HCT116 (cell line): ENCODE measurements around the gene CAMK1D. TPM values are rescaled to one million over a fixed set of nuclear protein-coding genes. Genes with fewer than 3 reads are reported as not detected.

Experiments used
- ATAC-seq: fragments of 200-7000 bp; cut with Tn5 transposase; 2 replicates; pipeline ENCODE4 v1.9.1; 2020; ENCODE audit warnings: mild to moderate bottlenecking, moderate library complexity
- BruUV-seq: library from RNA; stranded (reverse); fragments of 400-500 nt; replicated peaks from 2 replicates; lab custom pipeline; 2021; lab: Mats Ljungman, UMichigan
- CTCF ChIA-PET: fragments of 300-600 bp; sonication (Branson Sonifier 250); formaldehyde crosslinking; loops from one replicate; lab custom pipeline; 2021; ENCODE audit warnings: antibody characterized with exemption; lab: Charles Lee
- POLR2A ChIA-PET: fragments of 300-600, 350-600 bp; sonication (Branson Sonifier 250); formaldehyde crosslinking; loops from one replicate; lab custom pipeline; 2021; ENCODE audit warnings: antibody characterized with exemption; lab: Charles Lee
- RAD21 ChIA-PET, 2 experiments: fragments of 300-600 bp; sonication (Branson Sonifier 250); formaldehyde crosslinking; loops; one replicate each; lab custom pipeline; 2023; ENCODE audit warnings: low total read pairs in 2 of 2; ENCODE audit not compliant: uncharacterized antibody in 2 of 2, unreplicated experiment in 2 of 2, low non-redundant PET in 1 of 2; lab: Charles Lee
- DNase-seq: peaks from one replicate; pipeline ENCODE4 v3.0.0-alpha.2; 2010; ENCODE audit warnings: low read depth, low spot score
- H2AFZ ChIP-seq: fragments of 200-600 bp; shearing (Covaris generic), sonication (generic); 2 replicates; pipeline ENCODE4 v1.6.1; 2017; ENCODE audit warnings: low read depth, mixed run types, mixed read lengths, antibody characterized with exemption, low read length; ENCODE audit not compliant: poor library complexity, severe bottlenecking
- H3K27ac ChIP-seq: 2 replicates; pipeline ENCODE4 v1.5.1; 2012; ENCODE audit warnings: low read depth, low read length
- H3K27me3 ChIP-seq: fragments of 200-600 bp; sonication (generic); 2 replicates; pipeline ENCODE4 v1.6.1; 2016; ENCODE audit warnings: mixed run types, low read length, mixed read lengths; ENCODE audit not compliant: insufficient read depth
- H3K36me3 ChIP-seq, 2 experiments: fragments of 200-500 bp in 1 of 2; fragments of 200-600 bp in 1 of 2; sonication (Bioruptor generic) in 1 of 2; sonication (generic) in 1 of 2; 2 replicates each; pipeline versions ENCODE4 v1.5.1 to v1.6.1; 2014 to 2016; ENCODE audit warnings: low read length in 2 of 2, inconsistent platforms in 1 of 2, mixed read lengths in 1 of 2, mixed run types in 1 of 2; ENCODE audit not compliant: insufficient read depth in 2 of 2, control insufficient read depth in 1 of 2
- H3K4me1 ChIP-seq, 2 experiments: fragments of 200-600 bp in 1 of 2; sonication (generic) in 1 of 2; 2 replicates each; pipeline versions ENCODE4 v1.5.1 to v1.6.1; 2012 to 2017; ENCODE audit warnings: low read length in 2 of 2, inconsistent platforms in 1 of 2, mild to moderate bottlenecking in 1 of 2, mixed read lengths in 1 of 2, mixed run types in 1 of 2, moderate library complexity in 1 of 2; ENCODE audit not compliant: insufficient read depth in 2 of 2, control insufficient read depth in 1 of 2
- H3K4me2 ChIP-seq: fragments of 200-600 bp; sonication (generic); 2 replicates; pipeline ENCODE4 v1.6.1; 2017; ENCODE audit warnings: mixed run types, low read length, mixed read lengths
- H3K4me3 ChIP-seq, 2 experiments: fragments of 200-600 bp in 1 of 2; sonication (generic) in 1 of 2; replicated peaks in 1 of 2; 2 replicates each; pipeline ENCODE4 v1.5.1; 2011 to 2016; ENCODE audit warnings: low read length in 2 of 2, control low read depth in 1 of 2, low read depth in 1 of 2, mild to moderate bottlenecking in 1 of 2, mixed read lengths in 1 of 2, mixed run types in 1 of 2
- H3K79me2 ChIP-seq: fragments of 200-600 bp; sonication (generic); 2 replicates; pipeline ENCODE4 v1.6.1; 2017; ENCODE audit warnings: mild to moderate bottlenecking, mixed run types, low read length, moderate library complexity, mixed read lengths; ENCODE audit not compliant: insufficient read depth
- H3K9ac ChIP-seq: fragments of 200-600 bp; sonication (generic); 2 replicates; pipeline ENCODE4 v1.6.1; 2016; ENCODE audit warnings: low read length, mixed read lengths
- H3K9me2 ChIP-seq: fragments of 200-600 bp; sonication (generic), shearing (Covaris generic); 2 replicates; pipeline ENCODE4 v1.6.1; 2017; ENCODE audit warnings: mixed run types, mild to moderate bottlenecking, moderate library complexity; ENCODE audit not compliant: insufficient read depth
- H3K9me3 ChIP-seq, 2 experiments: fragments of 200-500 bp in 1 of 2; fragments of 200-600 bp in 1 of 2; sonication (Bioruptor generic) in 1 of 2; sonication (generic) in 1 of 2; 2 replicates each; pipeline ENCODE4 v1.6.1; 2014 to 2017; ENCODE audit warnings: low read length in 2 of 2, mixed read lengths in 2 of 2, inconsistent platforms in 1 of 2, low read depth in 1 of 2, mild to moderate bottlenecking in 1 of 2, mixed run types in 1 of 2, moderate library complexity in 1 of 2; ENCODE audit not compliant: control insufficient read depth in 1 of 2, insufficient read depth in 1 of 2
- H4K20me1 ChIP-seq: fragments of 200-600 bp; sonication (generic), shearing (Covaris generic); 2 replicates; pipeline ENCODE4 v1.6.1; 2017; ENCODE audit warnings: mixed run types, mild to moderate bottlenecking, moderate library complexity; ENCODE audit not compliant: insufficient read depth
- ATF3 ChIP-seq: IDR thresholded peaks from 2 replicates; pipeline ENCODE4 v1.6.1; 2012
- CBX3 ChIP-seq: IDR thresholded peaks from 2 replicates; pipeline ENCODE4 v1.6.1; 2012; ENCODE audit warnings: low read depth
- CEBPB ChIP-seq: IDR thresholded peaks from 2 replicates; pipeline ENCODE4 v1.6.1; 2012; ENCODE audit warnings: low read depth
- CTCF ChIP-seq, 3 experiments: fragments of 200-600 bp in 1 of 3; sonication (generic) in 1 of 3; IDR thresholded peaks in 2 of 3; conservative IDR thresholded peaks in 1 of 3; 2 replicates each; pipeline ENCODE4 v1.5.1; 2012 to 2017; ENCODE audit warnings: low read depth in 2 of 3, low read length in 2 of 3, antibody characterized with exemption in 1 of 3, borderline replicate concordance in 1 of 3, control low read depth in 1 of 3, mild to moderate bottlenecking in 1 of 3, mixed read lengths in 1 of 3, mixed run types in 1 of 3, moderate library complexity in 1 of 3; ENCODE audit not compliant: insufficient read depth in 1 of 3
- EGR1 ChIP-seq: IDR thresholded peaks from 2 replicates; pipeline ENCODE4 v1.6.1; 2012; ENCODE audit warnings: low read depth
- ELF1 ChIP-seq: IDR thresholded peaks from 2 replicates; pipeline ENCODE4 v1.6.1; 2012; ENCODE audit warnings: low read depth, borderline replicate concordance
- EZH2phosphoT487 ChIP-seq: fragments of 200-600 bp; IDR thresholded peaks from 2 replicates; pipeline ENCODE4 v1.6.1; 2018; ENCODE audit warnings: antibody characterized with exemption, borderline replicate concordance
- FOSL1 ChIP-seq: IDR thresholded peaks from 2 replicates; pipeline ENCODE4 v1.6.1; 2012; ENCODE audit warnings: low read depth
- MAX ChIP-seq: IDR thresholded peaks from 2 replicates; pipeline ENCODE4 v1.6.1; 2012
- POLR2A ChIP-seq: IDR thresholded peaks from 2 replicates; pipeline ENCODE4 v1.7.0; 2011; ENCODE audit warnings: borderline replicate concordance; ENCODE audit not compliant: insufficient read depth, insufficient read length; ENCODE audit errors: extremely low read depth
- POLR2AphosphoS5 ChIP-seq: IDR thresholded peaks from 2 replicates; pipeline ENCODE4 v1.6.1; 2011; ENCODE audit warnings: mild to moderate bottlenecking, low read depth, low read length, moderate library complexity
- REST ChIP-seq: IDR thresholded peaks from 2 replicates; pipeline ENCODE4 v1.6.1; 2012; ENCODE audit warnings: low read depth
- SIN3A ChIP-seq: IDR thresholded peaks from 2 replicates; pipeline ENCODE4 v1.6.1; 2012; ENCODE audit warnings: low read depth
- SP1 ChIP-seq: IDR thresholded peaks from 2 replicates; pipeline ENCODE4 v1.6.1; 2012; ENCODE audit warnings: low read depth
- SRF ChIP-seq: IDR thresholded peaks from 2 replicates; pipeline ENCODE4 v1.6.1; 2012; ENCODE audit warnings: low read depth
- TCF7L2 ChIP-seq: IDR thresholded peaks from 2 replicates; pipeline ENCODE4 v1.7.0; 2011; ENCODE audit warnings: borderline replicate concordance, inconsistent platforms; ENCODE audit not compliant: insufficient read depth, insufficient read length; ENCODE audit errors: extremely low read depth
- YY1 ChIP-seq: IDR thresholded peaks from 2 replicates; pipeline ENCODE4 v1.6.1; 2011; ENCODE audit warnings: low read length, low read depth, moderate library complexity, mild to moderate bottlenecking; ENCODE audit not compliant: insufficient replicate concordance; ENCODE audit errors: extremely low read depth
- ZBTB33 ChIP-seq: IDR thresholded peaks from 2 replicates; pipeline ENCODE4 v1.6.1; 2011; ENCODE audit warnings: mild to moderate bottlenecking, low read length, moderate library complexity; ENCODE audit not compliant: insufficient replicate concordance; ENCODE audit errors: extremely low read depth
- ZFX ChIP-seq: fragments of 450-650 bp; IDR thresholded peaks from 2 replicates; pipeline ENCODE4 v1.6.1; 2017
- ZNF274 ChIP-seq: fragments of 200-500 bp; sonication (Bioruptor generic); IDR thresholded peaks from 2 replicates; pipeline ENCODE4 v1.6.1; 2014; ENCODE audit warnings: mild to moderate bottlenecking, low read depth, low read length, inconsistent platforms
- intact Hi-C: fragments of 100-400 bp; cut with micrococcal nuclease; formaldehyde crosslinking; loops from 2 replicates; pipeline ENCODE4 v1.10.0; 2022
- total RNA-seq: library from RNA; stranded (reverse); gene quantifications from one replicate; pipeline ENCODE4 v1.2.1, GENCODE V29; 2021; ENCODE audit not compliant: unreplicated experiment

Gene CAMK1D
- total RNA-seq, 1 experiment from 2014 or later, result 9.6 TPM

- Histone ChIP-seq H3K36me3 (no peaks in the 10 kb centered on the region), H2AFZ (no peak overlapping the region), H4K20me1 (no peaks in the 10 kb centered on the region), H3K9me2 (no peaks in the 10 kb centered on the region), H3K27me3 (no peaks in the 10 kb centered on the region), H3K27ac (no peak overlapping the region), H3K79me2 (no peaks in the 10 kb centered on the region)
- no peak for TF ChIP-seq FOSL1
- no peak for TF ChIP-seq EGR1
- no peak for TF ChIP-seq ELF1
- no peak for TF ChIP-seq SIN3A
- no peak for TF ChIP-seq POLR2A
- no peak for TF ChIP-seq ZNF274
- no peak for TF ChIP-seq CBX3
- no peak for TF ChIP-seq YY1
- TF ChIP-seq ZFX, result no peak
- no peak for TF ChIP-seq CTCF (IDR thresholded peaks at IDR 0.05 in 2 of 3, conservative IDR thresholded peaks at IDR 0.05 in 1 of 3; ENCODE audit: borderline replicate concordance in 1 of 3, insufficient read depth in 1 of 3, low read depth in 2 of 3, low read length in 2 of 3)
- no peak for TF ChIP-seq ATF3
- no peak for TF ChIP-seq REST
- no peak for TF ChIP-seq POLR2AphosphoS5
- TF ChIP-seq TCF7L2, result no peak
- no peak for TF ChIP-seq CEBPB
- TF ChIP-seq MAX, result no peak
- no peak for TF ChIP-seq ZBTB33
- TF ChIP-seq SRF, result no peak
- no peak for TF ChIP-seq SP1
- no peak for TF ChIP-seq EZH2phosphoT487
- TF ChIP-seq, all 23 proteins: peak for 0
- no peak for ATAC-seq
- no peak overlapping the region for H3K4me3 ChIP-seq
- H3K4me2 ChIP-seq, result no peak overlapping the region
- intact Hi-C loops, result no loop called here
- H3K9ac ChIP-seq, result no peak overlapping the region
- no peaks in the 10 kb centered on the region for H3K9me3 ChIP-seq
- BruUV-seq, result no TSS peak
- ChIA-PET CTCF (no interaction called here), RAD21 (no interaction called here), POLR2A (no interaction called here)
- no peak for DNase-seq
- H3K4me1 ChIP-seq, result no peaks in the 10 kb centered on the region
Measured at GRCh38 chr10:12479437-12479844, 130.1 kb downstream of the CAMK1D start.
